22Rv1 (cell line): ENCODE data around the gene AKR1D1.

Experiments used
- H3K27ac ChIP-seq: fragments of 450-650 bp; 2 replicates; pipeline ENCODE4 v1.5.1; 2017
- CTCF ChIP-seq: fragments of 450-650 bp; IDR thresholded peaks from 2 replicates; pipeline ENCODE4 v1.5.1; 2017; ENCODE audit warnings: mild to moderate bottlenecking
- ZFX ChIP-seq: fragments of 450-650 bp; IDR thresholded peaks from 2 replicates; pipeline ENCODE4 v1.6.1; 2017; ENCODE audit warnings: antibody characterized with exemption, borderline replicate concordance

AKR1D1 gene

DNA sequence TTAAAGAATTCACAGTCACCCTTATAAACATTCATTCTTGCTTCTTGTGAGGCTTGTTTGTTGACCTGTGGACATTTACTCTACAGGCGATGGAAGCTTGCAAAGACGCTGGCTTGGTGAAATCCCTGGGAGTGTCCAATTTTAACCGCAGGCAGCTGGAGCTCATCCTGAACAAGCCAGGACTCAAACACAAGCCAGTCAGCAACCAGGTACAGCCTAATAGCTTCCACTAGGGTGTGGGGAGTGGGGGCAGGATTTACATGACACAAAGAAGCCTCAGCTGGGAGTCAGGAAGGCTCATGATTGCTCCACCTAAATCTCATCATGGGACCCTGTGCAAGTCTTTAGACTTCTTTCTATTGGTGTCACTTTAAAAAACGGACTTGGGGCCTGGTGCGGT lies 29.0 kb downstream of the AKR1D1 start:
- no peak overlapping the region for H3K27ac ChIP-seq
- no peak for TF ChIP-seq ZFX
- TF ChIP-seq CTCF: no peak

GRCh38 chr7:138115047-138115446 lies 38.8 kb downstream of the AKR1D1 start:
- H3K27ac ChIP-seq: no peak overlapping the region
- TF ChIP-seq CTCF (no peak), ZFX (no peak)

DNA sequence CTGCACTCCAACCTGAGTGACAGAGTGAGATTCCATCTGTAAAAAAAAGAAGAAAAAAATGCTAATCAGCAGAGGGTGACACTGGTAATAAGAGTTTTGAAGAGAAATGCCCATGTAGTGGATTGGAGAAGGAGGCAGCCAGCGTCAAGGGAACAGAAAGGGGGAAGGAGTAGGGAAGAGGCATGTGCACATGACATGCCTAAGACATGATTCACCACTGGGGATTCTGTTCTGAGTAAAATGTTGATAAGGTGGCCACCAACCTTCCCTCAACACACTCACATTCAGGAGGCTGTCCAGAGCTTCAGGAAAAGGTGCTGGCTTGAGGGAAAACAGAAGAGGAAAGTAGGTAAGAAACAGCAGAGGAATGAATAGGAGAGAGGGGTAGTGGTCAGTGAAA lies 39.9 kb downstream of the AKR1D1 start:
- TF ChIP-seq CTCF (no peak), ZFX (no peak)
- no peak overlapping the region for H3K27ac ChIP-seq

DNA sequence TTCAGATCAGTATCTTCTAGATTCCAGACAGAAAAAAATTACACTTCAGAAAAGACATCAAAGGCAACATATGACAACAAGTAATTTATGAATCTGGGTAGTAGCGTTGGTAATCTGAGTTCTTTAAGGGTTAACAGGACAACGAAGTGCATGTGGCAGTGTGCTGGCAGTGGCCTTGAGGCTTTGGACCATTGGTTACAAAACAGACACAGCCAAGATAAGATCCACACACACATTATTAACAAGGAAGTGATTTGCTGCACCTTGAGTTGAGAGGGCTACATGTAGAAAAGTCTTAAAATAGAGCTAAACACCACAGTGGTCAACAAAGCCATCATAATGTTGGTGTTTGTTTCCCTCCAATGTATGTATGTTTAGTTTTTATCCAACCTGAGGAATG lies 40.6 kb downstream of the AKR1D1 start:
- TF ChIP-seq CTCF (no peak), ZFX (no peak)
- H3K27ac ChIP-seq: no peak overlapping the region

GRCh38 chr7:138120140-138120827 lies 44.0 kb downstream of the AKR1D1 start:
- no peak for TF ChIP-seq CTCF
- TF ChIP-seq ZFX: no peak
- H3K27ac ChIP-seq: no peak overlapping the region

DNA sequence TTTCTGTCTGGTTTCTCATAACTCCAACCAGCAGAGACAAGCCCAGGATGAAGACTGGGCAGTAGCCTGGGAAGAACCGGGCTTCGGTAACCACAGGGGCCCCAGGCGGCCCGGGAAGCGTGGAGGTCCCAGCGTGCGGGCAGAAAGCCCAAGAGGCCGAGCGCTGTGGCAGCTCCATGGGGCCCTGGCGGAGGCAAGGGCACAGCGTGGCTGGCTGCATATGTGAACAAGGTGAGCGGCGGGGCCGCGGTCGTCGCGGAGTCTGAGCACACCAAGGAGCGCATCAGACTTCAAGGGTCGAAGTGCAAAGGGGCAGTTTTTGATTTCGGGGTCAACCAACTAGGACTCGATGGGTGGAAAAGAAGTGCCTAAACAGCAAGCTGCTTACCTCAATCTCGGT lies 45.9 kb downstream of the AKR1D1 start:
- TF ChIP-seq ZFX (no peak), CTCF (no peak)
- no peak overlapping the region for H3K27ac ChIP-seq

DNA sequence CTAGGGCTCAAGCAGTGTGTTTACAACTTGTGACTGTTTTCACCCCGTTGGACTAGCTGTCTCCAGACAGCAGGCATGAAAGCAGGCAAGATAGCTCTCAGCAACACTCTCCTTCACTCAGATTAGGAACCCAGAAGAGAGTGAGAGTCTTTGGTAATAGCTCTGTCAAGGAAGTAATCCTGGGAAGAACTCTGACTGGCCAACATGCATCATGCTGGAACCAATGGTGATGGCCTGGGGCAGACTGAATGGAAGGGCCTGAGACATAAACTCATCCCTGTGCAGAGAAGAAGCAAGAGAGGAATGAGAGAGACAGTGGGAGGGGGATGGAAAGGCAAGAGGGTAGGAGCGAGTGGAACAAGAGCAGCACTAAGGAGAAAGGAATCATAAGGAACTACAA lies 48.9 kb downstream of the AKR1D1 start:
- no peak for TF ChIP-seq CTCF
- no peak overlapping the region for H3K27ac ChIP-seq
